Right renal pelvis (tissue), 4 donors: ENCODE measurements around the gene HNRNPA3. TPM values are rescaled to one million over a fixed set of nuclear protein-coding genes. Genes with fewer than 3 reads are reported as not detected.
"Not testable (repeated sequence)": the region's sequence is repeated elsewhere in the genome, so short reads cannot be mapped to it uniquely, and the experiment has no call there.

Experiments
- DNase-seq, 4 donors: peaks; one replicate each; pipeline ENCODE4 v3.0.0-alpha.2; 2013; ENCODE audit warnings: low read depth in 4 of 4, low spot score in 3 of 4, missing footprints in 1 of 4
- polyA plus RNA-seq, 4 donors: library from polyadenylated mRNA; unstranded; fragments of 120-200 nt; gene quantifications; one replicate each; pipeline ENCODE4 v1.2.1, GENCODE V29; 2013; ENCODE audit not compliant: insufficient read length in 4 of 4

The HNRNPA3 gene
- polyA plus RNA-seq, 4 donors, result 535 to 632 (median 606) TPM

GRCh38 chr2:177229442-177230242, 17.0 kb downstream of the HNRNPA3 start:
- DNase-seq, result no peak

GRCh38 chr2:177231270-177231669, 18.7 kb downstream of the HNRNPA3 start:
- no peak for DNase-seq

GRCh38 chr2:177232098-177232704, 19.6 kb downstream of the HNRNPA3 start:
- DNase-seq, result no peak

GRCh38 chr2:177234267-177234666, 21.7 kb downstream of the HNRNPA3 start:
- DNase-seq, result no peak

- no peak for DNase-seq
Measured at GRCh38 chr2:177235855-177236437, 23.4 kb downstream of the HNRNPA3 start.

GRCh38 chr2:177237932-177238331, 25.3 kb downstream of the HNRNPA3 start:
- DNase-seq, result no peak

- DNase-seq, result no peak
Measured at GRCh38 chr2:177239053-177239452, 26.5 kb downstream of the HNRNPA3 start.

GRCh38 chr2:177239932-177240630, 27.5 kb downstream of the HNRNPA3 start:
- DNase-seq, result no peak

- no peak for DNase-seq
Measured at GRCh38 chr2:177241711-177242120, 29.1 kb downstream of the HNRNPA3 start.

- peak in 2 of 4 donors; percentile 67 for DNase-seq
Measured at GRCh38 chr2:177242121-177242987, 29.8 kb downstream of the HNRNPA3 start.

GRCh38 chr2:177243073-177243472, 30.5 kb downstream of the HNRNPA3 start:
- DNase-seq, result no peak

GRCh38 chr2:177243476-177243875, 30.9 kb downstream of the HNRNPA3 start:
- no peak for DNase-seq

GRCh38 chr2:177244244-177244771, 31.7 kb downstream of the HNRNPA3 start:
- no peak for DNase-seq

GRCh38 chr2:177245010-177245422, 32.4 kb downstream of the HNRNPA3 start:
- no peak for DNase-seq

- DNase-seq, result no peak
Measured at GRCh38 chr2:177246000-177246399, 33.4 kb downstream of the HNRNPA3 start.

- not testable (repeated sequence) for DNase-seq
Measured at GRCh38 chr2:177246523-177247030, 34.0 kb downstream of the HNRNPA3 start.

GRCh38 chr2:177247693-177248262, 35.2 kb downstream of the HNRNPA3 start:
- DNase-seq, result no peak

GRCh38 chr2:177249038-177249437, 36.4 kb downstream of the HNRNPA3 start:
- DNase-seq, result no peak

- DNase-seq, result no peak
Measured at GRCh38 chr2:177250461-177250860, 37.9 kb downstream of the HNRNPA3 start.
